Measurements from ENCODE around the gene UCK1.

The UCK1 gene

DNA sequence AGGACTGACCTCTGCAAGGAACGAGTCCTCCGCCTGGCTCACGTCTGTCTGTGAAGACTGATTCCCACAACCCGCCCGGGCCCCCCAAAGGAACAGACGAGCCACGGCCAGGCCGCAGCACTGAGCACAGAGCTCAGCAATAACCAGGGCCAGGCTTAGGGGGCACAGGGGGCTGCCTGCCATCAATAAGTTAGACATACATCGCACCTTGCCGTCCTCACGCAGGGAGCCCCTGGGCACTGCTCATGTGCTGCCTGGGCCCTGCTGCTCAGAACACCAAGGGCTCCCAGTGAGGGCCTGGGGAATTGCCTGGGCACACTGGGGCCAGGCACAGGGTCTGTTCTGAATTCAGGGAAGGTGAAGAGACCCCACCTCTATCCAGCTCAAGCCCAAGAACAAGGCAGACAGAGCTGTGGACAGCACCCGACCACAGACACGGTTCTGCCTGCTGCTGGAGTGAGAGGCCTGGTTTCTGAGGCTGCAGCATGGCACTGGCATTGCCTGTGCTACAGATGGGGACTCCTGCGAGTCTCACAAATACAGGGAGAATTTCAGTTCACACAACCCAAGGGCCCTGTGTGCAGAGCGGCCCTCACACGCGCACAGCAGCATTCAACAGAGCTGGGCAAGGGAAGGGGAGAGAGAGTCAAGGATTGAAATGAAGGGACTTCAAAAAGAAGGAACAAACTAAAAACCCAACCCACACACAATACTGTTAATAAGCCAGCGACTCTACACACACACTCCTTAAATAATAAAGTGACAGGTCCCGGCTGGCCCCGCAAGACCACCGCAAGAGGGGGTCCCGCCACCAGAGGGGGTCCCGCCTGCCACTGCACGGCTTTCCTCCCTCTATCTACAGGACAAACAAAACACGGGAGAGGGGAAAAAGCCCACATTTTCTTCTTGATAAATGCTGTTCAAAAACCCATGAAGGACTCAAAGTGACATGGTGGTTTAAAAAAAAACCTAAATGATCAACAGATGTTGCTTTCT is 46.2 kb upstream of the UCK1 start:
- no peak overlapping the region for H3K4me3 ChIP-seq (ENCODE audit: low read depth, low read length)
- no peak for DNase-seq (ENCODE audit: low read depth)
- TF ChIP-seq, protein P1, sequence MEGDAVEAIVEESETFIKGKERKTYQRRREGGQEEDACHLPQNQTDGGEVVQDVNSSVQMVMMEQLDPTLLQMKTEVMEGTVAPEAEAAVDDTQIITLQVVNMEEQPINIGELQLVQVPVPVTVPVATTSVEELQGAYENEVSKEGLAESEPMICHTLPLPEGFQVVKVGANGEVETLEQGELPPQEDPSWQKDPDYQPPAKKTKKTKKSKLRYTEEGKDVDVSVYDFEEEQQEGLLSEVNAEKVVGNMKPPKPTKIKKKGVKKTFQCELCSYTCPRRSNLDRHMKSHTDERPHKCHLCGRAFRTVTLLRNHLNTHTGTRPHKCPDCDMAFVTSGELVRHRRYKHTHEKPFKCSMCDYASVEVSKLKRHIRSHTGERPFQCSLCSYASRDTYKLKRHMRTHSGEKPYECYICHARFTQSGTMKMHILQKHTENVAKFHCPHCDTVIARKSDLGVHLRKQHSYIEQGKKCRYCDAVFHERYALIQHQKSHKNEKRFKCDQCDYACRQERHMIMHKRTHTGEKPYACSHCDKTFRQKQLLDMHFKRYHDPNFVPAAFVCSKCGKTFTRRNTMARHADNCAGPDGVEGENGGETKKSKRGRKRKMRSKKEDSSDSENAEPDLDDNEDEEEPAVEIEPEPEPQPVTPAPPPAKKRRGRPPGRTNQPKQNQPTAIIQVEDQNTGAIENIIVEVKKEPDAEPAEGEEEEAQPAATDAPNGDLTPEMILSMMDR (IDR thresholded peaks at IDR 0.05; ENCODE audit: low read depth, low read length), result no peak
- no peak for TF ChIP-seq POLR2A (IDR thresholded peaks at IDR 0.05; ENCODE audit: extremely low read depth, insufficient read length)
- no peak for TF ChIP-seq MYC (IDR thresholded peaks at IDR 0.05; ENCODE audit: low read depth, low read length)
- TF ChIP-seq, protein P2, sequence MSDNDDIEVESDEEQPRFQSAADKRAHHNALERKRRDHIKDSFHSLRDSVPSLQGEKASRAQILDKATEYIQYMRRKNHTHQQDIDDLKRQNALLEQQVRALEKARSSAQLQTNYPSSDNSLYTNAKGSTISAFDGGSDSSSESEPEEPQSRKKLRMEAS (IDR thresholded peaks at IDR 0.05; ENCODE audit: low read depth, low read length), result no peak

DNA sequence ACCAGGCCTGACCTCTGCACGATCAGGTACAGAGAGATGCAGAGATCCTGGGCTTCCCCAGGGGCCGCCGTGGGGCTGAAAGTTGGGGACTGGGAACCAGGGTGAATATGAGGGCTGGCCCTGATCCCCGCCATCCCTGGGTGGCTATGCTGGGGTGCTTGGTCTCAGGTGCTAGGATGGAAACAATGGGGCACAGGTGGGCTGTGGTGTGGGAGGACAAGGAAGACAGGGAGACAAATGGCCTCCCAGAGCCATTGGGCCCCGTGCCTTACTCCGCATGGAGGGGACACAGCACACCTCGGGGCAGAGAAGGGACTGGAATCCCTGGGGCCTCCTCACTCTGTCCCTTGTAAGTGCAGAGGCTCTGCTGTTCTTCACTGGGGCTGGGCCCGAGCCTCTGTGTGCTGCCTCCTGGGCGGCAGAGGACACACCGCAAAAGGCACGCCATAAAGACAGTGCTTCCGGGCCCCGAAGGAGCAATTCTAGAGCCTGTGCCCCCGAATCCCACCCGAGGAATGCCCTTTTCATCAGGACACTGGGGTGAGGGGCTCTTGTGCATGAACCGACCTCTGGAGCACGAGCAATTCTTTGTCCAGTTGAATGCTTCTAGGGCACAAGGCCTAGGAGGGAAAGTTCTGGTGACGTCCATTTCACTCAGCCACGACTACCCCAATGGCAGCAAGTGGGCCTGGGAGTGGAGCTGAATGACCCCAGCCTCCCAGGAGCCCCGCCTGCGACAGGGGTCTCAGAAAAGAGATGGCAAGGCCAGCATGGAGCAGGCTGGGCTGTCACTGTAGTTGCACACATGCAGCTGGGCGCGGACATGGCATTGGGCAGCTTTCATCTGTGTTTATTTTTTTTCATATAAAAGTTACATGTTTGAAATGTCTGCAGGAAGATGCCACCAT is 45.1 kb upstream of the UCK1 start:
- H3K4me3 ChIP-seq (ENCODE audit: low read depth, low read length), result no peak overlapping the region
- DNase-seq (ENCODE audit: low read depth), result no peak
- TF ChIP-seq, protein P2 (IDR thresholded peaks at IDR 0.05; ENCODE audit: low read depth, low read length), result no peak
- TF ChIP-seq MYC (IDR thresholded peaks at IDR 0.05; ENCODE audit: low read depth, low read length) (no peak), POLR2A (IDR thresholded peaks at IDR 0.05; ENCODE audit: extremely low read depth, insufficient read length) (no peak)
- TF ChIP-seq, protein P1 (IDR thresholded peaks at IDR 0.05; ENCODE audit: low read depth, low read length), result no peak

DNA sequence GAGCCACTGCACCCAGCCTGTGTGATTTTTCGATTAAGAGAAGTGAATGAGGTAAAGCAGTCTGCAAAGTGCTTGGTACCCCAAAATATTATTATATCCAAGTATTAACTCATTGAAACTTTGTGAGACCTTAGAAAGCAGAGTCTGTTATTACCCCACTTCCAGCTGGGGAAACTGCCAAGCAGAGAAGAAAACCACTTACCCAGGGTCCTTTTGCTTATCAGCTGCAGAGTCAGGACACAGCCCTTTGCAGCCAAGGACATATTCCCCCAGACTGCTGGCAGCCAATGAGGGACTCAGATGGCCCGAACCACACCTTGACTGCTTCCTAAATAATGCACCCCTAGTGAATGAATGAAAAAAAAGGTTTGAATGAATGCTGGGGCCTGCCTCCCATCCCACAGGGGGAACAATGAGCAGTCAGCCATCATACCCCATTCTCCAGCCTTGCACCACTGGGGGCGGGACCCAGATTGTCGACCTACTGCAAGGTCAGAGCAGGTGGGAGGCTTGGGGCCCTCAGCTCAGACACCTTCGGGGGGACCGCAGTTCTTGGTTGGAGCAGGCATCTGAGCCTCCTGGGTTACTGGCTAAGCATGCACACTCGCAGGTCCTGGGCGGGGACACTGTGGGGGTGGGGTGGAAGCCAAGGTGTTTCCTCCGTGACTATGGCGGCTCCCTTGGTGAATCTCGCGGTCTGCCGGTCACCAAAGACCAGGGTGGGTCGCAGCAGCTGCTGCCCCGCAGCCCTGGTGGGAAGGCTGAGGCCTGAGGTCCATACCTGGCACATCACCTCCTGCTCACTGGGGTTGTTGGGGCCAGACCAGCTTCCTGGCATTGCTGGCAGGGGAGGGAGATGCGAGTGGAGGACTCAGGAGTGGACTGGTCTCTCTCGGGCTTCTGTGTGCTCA is 43.9 kb upstream of the UCK1 start:
- TF ChIP-seq, protein P1 (IDR thresholded peaks at IDR 0.05; ENCODE audit: low read depth, low read length), result no peak
- no peak overlapping the region for H3K4me3 ChIP-seq (ENCODE audit: low read depth, low read length)
- DNase-seq (ENCODE audit: low read depth), result no peak

DNA sequence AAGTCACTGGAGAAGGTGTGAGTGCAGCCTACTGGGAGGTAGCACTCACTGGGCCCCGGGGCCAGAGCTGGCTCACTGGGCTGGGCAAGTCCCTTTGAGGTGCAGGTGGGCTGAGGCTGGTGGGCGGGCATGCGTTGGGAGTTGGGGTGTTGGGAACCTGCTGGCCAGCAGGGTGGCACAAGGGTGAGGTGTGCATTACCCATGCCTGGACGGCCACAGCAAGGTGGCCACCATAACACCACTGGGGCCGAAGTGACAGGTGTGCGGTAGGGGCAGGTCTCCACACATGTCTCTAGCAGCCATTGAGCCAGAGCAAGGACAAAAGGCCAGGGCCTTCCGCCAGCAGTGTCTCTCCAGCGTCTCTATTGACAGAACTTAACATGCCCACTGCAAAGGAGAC is 36.8 kb upstream of the UCK1 start:
- DNase-seq (ENCODE audit: low read depth), result no peak
- H3K4me3 ChIP-seq (ENCODE audit: low read depth, low read length), result no peak overlapping the region
- TF ChIP-seq, protein P2 (IDR thresholded peaks at IDR 0.05; ENCODE audit: low read depth, low read length), result no peak
- TF ChIP-seq MYC (IDR thresholded peaks at IDR 0.05; ENCODE audit: low read depth, low read length) (no peak), POLR2A (IDR thresholded peaks at IDR 0.05; ENCODE audit: extremely low read depth, insufficient read length) (no peak)
- TF ChIP-seq, protein P1 (IDR thresholded peaks at IDR 0.05; ENCODE audit: low read depth, low read length), result no peak

DNA sequence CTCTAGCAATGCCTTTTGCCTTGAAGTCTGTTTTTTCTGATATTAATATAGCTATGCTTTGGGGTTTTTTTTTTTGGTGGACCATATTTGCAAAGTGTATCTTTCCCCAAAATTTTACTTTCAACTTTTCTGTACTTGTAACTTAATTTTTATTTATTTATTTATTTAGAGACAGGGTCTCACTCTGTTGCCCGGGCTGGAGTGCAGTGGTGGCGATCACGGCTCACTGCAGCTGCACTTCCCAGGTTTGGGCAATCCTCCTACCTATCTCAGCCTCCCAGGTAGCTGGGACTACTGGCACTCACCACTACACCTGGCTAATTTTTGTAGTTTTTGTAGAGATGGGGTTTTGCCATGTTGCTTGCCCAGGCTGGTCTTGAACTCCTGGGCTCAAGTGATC is 35.1 kb upstream of the UCK1 start:
- TF ChIP-seq POLR2A (IDR thresholded peaks at IDR 0.05; ENCODE audit: extremely low read depth, insufficient read length), result no peak
- no peak for TF ChIP-seq MYC (IDR thresholded peaks at IDR 0.05; ENCODE audit: low read depth, low read length)
- TF ChIP-seq, protein P1 (IDR thresholded peaks at IDR 0.05; ENCODE audit: low read depth, low read length), result no peak
- TF ChIP-seq, protein P2 (IDR thresholded peaks at IDR 0.05; ENCODE audit: low read depth, low read length), result no peak
- no peak overlapping the region for H3K4me3 ChIP-seq (ENCODE audit: low read depth, low read length)
- DNase-seq (ENCODE audit: low read depth), result no peak
